ENCODE data around the gene JMJD1C. TPM values are rescaled to one million over a fixed set of nuclear protein-coding genes. Genes with fewer than 3 reads are reported as not detected.

The JMJD1C gene
- total and polyA plus RNA-seq, 4 donors, result 21.9 to 108 (median 68.4) TPM

DNA sequence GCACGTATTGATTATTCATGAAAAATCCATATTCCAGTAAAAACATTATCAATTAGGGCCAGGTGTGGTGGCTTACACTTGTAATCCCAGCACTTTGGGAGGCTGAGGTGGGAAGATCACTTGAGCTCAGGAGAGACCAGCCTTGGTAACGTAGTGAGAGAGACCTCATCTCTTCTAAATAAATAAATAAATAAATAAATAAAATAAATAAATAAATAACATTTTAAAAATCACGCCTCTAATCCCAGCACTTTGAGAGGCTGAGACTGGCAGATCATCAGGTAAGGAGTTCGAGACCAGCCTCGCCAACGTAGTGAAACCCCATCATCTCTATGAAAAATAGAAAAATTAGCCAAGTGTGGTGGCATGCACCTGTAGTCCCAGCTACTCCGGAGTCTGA is 300.5 kb downstream of the JMJD1C start:
- H3K4me1 ChIP-seq (ENCODE audit: control insufficient read depth in 1 of 2, insufficient read depth in 2 of 2, low read length in 2 of 2), result no peaks in the 10 kb centered on the region
- no peak for ATAC-seq (ENCODE audit: low FRiP score)
- DNase-seq, result no peak
- intact Hi-C loops (cut with DNase I), result loop anchor here (5.0 to 10.0 kb wide), 4 partner anchors 462 to 652 kb away; no protein-coding TSS in a partner anchor
- H3K9me3 ChIP-seq (ENCODE audit: control insufficient read depth, low read length), result no peaks in the 10 kb centered on the region
- 91 to 93% methylated on average over 7 of the region's 7 CpGs for WGBS, 2 donors
- H3K27me3 ChIP-seq (ENCODE audit: control insufficient read depth in 1 of 2, insufficient read depth in 2 of 2, low read length in 1 of 2), result no peaks in the 10 kb centered on the region
- H3K27ac ChIP-seq (ENCODE audit: low read depth in 1 of 2, low read length in 2 of 2), result no peak overlapping the region
- H3K4me3 ChIP-seq (ENCODE audit: low read length in 2 of 2), result no peak overlapping the region
- H3K36me3 ChIP-seq (ENCODE audit: control insufficient read depth in 1 of 2, insufficient read depth in 2 of 2, low read length in 1 of 2), result peaks cover under 1 to 1% of the 10 kb centered on the region in 2 donors

DNA sequence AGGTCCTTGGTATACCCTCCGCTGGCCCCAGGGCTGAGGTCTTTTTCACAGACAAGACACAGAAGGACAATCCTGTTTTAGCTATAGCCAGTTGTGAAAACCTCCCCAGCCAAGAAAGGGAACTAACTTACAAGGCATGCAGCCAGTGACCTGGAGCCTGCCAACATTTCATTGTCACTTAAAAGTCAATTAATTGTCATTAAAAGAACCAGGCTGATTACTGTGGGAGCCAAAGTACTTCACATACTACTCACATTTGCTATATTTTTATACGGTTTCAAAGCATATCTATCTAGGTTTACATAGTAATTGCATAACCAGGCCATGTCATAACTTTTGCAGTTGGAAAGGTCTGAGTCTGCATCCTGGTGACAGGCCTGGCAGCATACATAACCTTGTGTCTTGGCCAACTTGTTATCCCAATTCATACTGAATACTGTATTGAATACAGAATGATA is 301.6 kb downstream of the JMJD1C start:
- Histone ChIP-seq H3K4me1 (ENCODE audit: control insufficient read depth in 1 of 2, insufficient read depth in 2 of 2, low read length in 2 of 2) (no peaks in the 10 kb centered on the region), H3K9me3 (ENCODE audit: control insufficient read depth, low read length) (no peaks in the 10 kb centered on the region), H3K27ac (ENCODE audit: low read depth in 1 of 2, low read length in 2 of 2) (no peak overlapping the region), H3K36me3 (ENCODE audit: control insufficient read depth in 1 of 2, insufficient read depth in 2 of 2, low read length in 1 of 2) (peaks cover 0 to 1% of the 10 kb centered on the region in 2 donors), H3K4me3 (ENCODE audit: low read length in 2 of 2) (no peak overlapping the region), H3K27me3 (ENCODE audit: control insufficient read depth in 1 of 2, insufficient read depth in 2 of 2, low read length in 1 of 2) (no peaks in the 10 kb centered on the region)
- intact Hi-C loops (cut with DNase I), result loop anchor here in 1 of 2 donors (10.0 kb wide), 1 partner anchor 471 kb away; no protein-coding TSS in a partner anchor
- WGBS, 2 donors, result 50 to 54% methylated on average over 2 of the region's 2 CpGs
- ATAC-seq (ENCODE audit: low FRiP score) (no peak), DNase-seq (no peak)

DNA sequence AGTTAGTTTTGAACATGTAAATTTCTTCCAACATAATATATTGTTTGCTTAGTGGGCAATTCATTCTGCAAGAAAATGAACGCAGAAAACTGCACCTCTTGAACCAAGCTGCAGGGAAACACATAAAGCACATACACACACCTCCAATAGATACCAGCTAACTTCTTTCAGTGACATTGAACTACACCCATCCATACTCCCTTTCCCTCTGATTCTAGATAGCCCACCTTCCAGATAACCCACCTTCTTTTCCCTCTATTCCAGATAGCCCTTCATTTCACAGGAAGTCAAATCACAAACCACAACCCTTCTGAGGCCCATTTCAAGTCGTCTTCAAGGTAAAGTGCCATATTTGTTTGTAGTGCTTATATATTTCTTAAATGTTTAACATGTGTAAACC is 304.2 kb downstream of the JMJD1C start:
- H3K27ac ChIP-seq (ENCODE audit: low read depth in 1 of 2, low read length in 2 of 2), result no peak overlapping the region
- 48 to 49% methylated on average over 2 of the region's 2 CpGs for WGBS, 2 donors
- ATAC-seq (ENCODE audit: low FRiP score), result no peak

DNA sequence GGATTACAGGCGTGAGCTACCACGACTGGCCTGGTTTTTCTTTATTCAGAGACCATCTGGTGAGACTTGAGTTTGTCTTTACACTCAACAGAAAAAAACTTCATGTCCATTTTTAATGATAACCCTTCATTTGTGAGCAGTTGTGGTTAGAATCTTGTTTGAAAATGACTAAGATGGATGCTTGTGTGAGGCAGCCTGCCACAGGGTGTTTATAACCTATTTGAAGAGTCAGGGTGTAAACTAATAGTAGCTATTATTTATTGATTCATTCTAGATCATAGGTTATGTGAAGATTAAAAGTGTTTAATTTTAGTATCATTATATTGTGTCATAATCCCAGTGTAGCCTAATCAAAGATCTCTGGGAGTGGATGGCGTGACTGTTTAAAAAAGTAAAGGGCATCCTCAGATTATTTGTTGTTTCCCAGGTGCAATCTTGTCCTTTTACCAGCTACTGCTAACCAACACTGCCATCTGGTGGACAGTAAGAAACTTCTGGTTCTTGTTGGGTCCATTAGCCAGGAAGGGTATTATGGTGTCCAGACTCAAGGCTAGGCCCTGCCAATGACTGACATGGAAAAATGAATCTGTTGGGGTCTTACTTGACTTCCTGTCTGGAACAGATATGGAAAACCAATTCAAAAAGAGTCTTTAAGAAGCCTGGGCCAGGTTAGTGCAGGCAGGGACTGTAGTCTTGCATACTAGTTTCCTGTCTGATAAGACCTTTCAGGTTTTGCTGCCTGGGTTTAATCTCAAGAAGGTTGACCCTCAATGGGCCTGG is 307.7 kb downstream of the JMJD1C start:
- WGBS, 2 donors, result 49 to 58% methylated on average over 3 of the region's 3 CpGs
- Histone ChIP-seq H3K9me3 (ENCODE audit: control insufficient read depth, low read length) (no peaks in the 10 kb centered on the region), H3K4me3 (ENCODE audit: low read length in 2 of 2) (no peak overlapping the region), H3K36me3 (ENCODE audit: control insufficient read depth in 1 of 2, insufficient read depth in 2 of 2, low read length in 1 of 2) (peaks cover 0 to 2% of the 10 kb centered on the region in 2 donors), H3K27ac (ENCODE audit: low read depth in 1 of 2, low read length in 2 of 2) (no peak overlapping the region), H3K27me3 (ENCODE audit: control insufficient read depth in 1 of 2, insufficient read depth in 2 of 2, low read length in 1 of 2) (no peaks in the 10 kb centered on the region), H3K4me1 (ENCODE audit: control insufficient read depth in 1 of 2, insufficient read depth in 2 of 2, low read length in 2 of 2) (no peaks in the 10 kb centered on the region)
- ATAC-seq (ENCODE audit: low FRiP score), result peak; percentile 81
- no peak for DNase-seq
- intact Hi-C loops (cut with DNase I), result loop anchor here (2.0 to 10.0 kb wide), 6 partner anchors 73 to 721 kb away; partner anchors contain the start of gene EGR2 (in 2 of the 2)

More for the DNA sequence above, 304.2 kb downstream of the JMJD1C start:
- Histone ChIP-seq H3K27me3 (ENCODE audit: control insufficient read depth in 1 of 2, insufficient read depth in 2 of 2, low read length in 1 of 2) (no peaks in the 10 kb centered on the region), H3K36me3 (ENCODE audit: control insufficient read depth in 1 of 2, insufficient read depth in 2 of 2, low read length in 1 of 2) (peaks cover 0 to 1% of the 10 kb centered on the region in 2 donors), H3K4me1 (ENCODE audit: control insufficient read depth in 1 of 2, insufficient read depth in 2 of 2, low read length in 2 of 2) (no peaks in the 10 kb centered on the region), H3K4me3 (ENCODE audit: low read length in 2 of 2) (no peak overlapping the region), H3K9me3 (ENCODE audit: control insufficient read depth, low read length) (no peaks in the 10 kb centered on the region)
- intact Hi-C loops (cut with DNase I), result loop anchor here in 1 of 2 donors (10.0 kb wide), 1 partner anchor 473 kb away; no protein-coding TSS in a partner anchor
- DNase-seq, result no peak

DNA sequence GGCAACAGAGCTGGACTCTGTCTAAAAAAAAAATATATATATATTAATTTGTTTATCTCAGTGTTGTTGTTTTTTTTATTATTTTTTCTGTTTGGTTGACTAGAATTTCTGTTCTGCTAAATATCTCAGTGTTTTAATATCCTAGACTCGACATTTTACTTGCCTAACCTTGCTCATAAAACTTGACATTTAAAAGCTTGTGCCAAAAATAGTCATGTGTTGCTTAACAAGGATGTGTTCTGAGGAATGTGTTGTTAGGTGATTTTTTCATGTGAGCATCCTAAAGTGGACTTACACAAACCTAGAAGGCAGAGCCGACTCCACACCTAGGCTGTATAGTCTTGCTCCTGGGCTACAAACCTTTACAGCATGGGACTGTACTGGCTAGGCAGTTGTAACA is 309.5 kb downstream of the JMJD1C start:
- DNase-seq (no peak), ATAC-seq (ENCODE audit: low FRiP score) (no peak)
- H3K27ac ChIP-seq (ENCODE audit: low read depth in 1 of 2, low read length in 2 of 2), result no peak overlapping the region
- H3K4me3 ChIP-seq (ENCODE audit: low read length in 2 of 2), result no peak overlapping the region
- whole genome bisulfite sequencing, 2 donors, result 82 to 85% methylated on average over 2 of the region's 2 CpGs
- no peaks in the 10 kb centered on the region for H3K9me3 ChIP-seq (ENCODE audit: control insufficient read depth, low read length)
- H3K27me3 ChIP-seq (ENCODE audit: control insufficient read depth in 1 of 2, insufficient read depth in 2 of 2, low read length in 1 of 2), result no peaks in the 10 kb centered on the region
- H3K36me3 ChIP-seq (ENCODE audit: control insufficient read depth in 1 of 2, insufficient read depth in 2 of 2, low read length in 1 of 2), result peaks cover 2% of the 10 kb centered on the region in 2 donors
- intact Hi-C loops (cut with DNase I), result loop anchor here (5.0 to 10.0 kb wide), 5 partner anchors 71 to 719 kb away; partner anchors contain the start of gene EGR2 (in 2 of the 2)
- H3K4me1 ChIP-seq (ENCODE audit: control insufficient read depth in 1 of 2, insufficient read depth in 2 of 2, low read length in 2 of 2), result no peaks in the 10 kb centered on the region

DNA sequence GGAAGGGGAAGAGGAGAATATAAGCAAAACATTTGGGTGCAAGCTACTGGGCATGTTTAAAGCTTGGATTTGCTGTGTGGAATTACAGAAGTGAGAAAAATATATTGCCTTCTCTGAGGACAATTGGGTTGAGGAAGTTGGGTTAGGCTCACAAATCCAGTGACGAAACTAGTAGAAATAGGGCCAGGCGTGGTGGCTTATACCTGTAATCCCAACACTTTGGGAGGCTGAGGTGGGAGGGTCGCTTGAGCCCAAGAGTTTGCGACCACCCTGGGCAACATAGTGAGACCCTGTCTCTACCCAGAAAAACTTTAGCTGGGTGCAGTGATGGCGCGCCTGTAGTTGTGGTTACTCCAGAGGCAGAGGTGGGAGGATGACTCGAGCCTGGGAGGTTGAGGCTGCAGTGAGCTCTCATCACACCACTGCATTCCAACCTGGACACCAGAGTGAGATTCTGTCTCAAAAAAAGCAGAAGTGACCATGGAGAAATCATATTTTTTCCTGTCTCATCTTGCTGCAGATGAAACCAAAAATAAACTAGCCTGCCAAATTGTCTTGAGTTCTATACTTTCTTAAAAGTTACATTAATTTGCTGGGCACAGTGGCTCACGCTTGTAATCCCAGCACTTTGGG is 310.3 kb downstream of the JMJD1C start:
- no peaks in the 10 kb centered on the region for H3K27me3 ChIP-seq (ENCODE audit: control insufficient read depth in 1 of 2, insufficient read depth in 2 of 2, low read length in 1 of 2)
- DNase-seq, result no peak
- peaks cover 2% of the 10 kb centered on the region in 2 donors for H3K36me3 ChIP-seq (ENCODE audit: control insufficient read depth in 1 of 2, insufficient read depth in 2 of 2, low read length in 1 of 2)
- no peak for ATAC-seq (ENCODE audit: low FRiP score)
- H3K4me3 ChIP-seq (ENCODE audit: low read length in 2 of 2), result no peak overlapping the region
- WGBS, 2 donors, result 93 to 94% methylated on average over 8 of the region's 8 CpGs
- intact Hi-C loops (cut with DNase I), result loop anchor here (5.0 to 10.0 kb wide), 5 partner anchors 71 to 718 kb away; partner anchors contain the start of gene EGR2 (in 2 of the 2)
- no peak overlapping the region for H3K27ac ChIP-seq (ENCODE audit: low read depth in 1 of 2, low read length in 2 of 2)
- H3K4me1 ChIP-seq (ENCODE audit: control insufficient read depth in 1 of 2, insufficient read depth in 2 of 2, low read length in 2 of 2), result no peaks in the 10 kb centered on the region
- H3K9me3 ChIP-seq (ENCODE audit: control insufficient read depth, low read length), result no peaks in the 10 kb centered on the region

DNA sequence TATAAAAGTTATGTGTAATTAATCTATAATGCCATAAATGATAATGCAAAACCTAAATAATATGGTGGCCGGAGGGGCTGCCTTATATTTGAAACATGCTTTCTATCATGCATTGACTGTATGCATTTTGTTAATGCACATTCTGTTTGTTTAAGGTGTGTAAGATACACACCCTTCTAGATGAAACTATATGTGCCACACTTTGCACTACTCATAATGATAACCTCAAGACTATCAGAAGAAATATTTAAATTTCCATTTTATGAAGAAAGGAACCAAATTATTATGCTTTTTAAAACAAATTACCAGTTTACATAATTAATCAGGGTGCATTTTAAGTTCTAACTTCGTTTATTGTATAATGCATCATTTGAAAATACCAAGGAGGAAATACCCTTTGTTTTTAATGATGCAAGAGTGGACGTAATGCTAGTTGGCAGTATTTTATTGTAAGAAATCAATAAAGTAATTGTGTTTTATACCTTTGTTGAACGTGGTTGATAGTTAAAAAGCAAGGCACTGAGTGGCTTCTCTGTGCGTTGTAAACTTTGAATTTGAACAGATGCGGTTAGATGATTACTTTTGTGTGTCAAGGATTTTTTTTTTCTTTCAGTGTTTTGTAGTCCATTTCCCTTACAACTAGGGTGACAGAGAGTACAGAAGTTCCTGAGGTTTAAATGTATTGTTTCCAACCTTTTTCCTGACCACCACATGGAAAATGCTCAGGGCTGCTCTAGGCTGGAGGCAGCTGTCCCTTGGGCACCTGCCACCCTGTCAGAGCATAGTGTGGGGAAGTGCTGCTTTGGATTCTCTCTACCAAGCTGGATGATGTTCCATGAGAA is 311.0 kb downstream of the JMJD1C start:
- Histone ChIP-seq H3K27me3 (ENCODE audit: control insufficient read depth in 1 of 2, insufficient read depth in 2 of 2, low read length in 1 of 2) (no peaks in the 10 kb centered on the region), H3K36me3 (ENCODE audit: control insufficient read depth in 1 of 2, insufficient read depth in 2 of 2, low read length in 1 of 2) (peaks cover 2% of the 10 kb centered on the region in 2 donors), H3K4me1 (ENCODE audit: control insufficient read depth in 1 of 2, insufficient read depth in 2 of 2, low read length in 2 of 2) (no peaks in the 10 kb centered on the region), H3K4me3 (ENCODE audit: low read length in 2 of 2) (no peak overlapping the region), H3K9me3 (ENCODE audit: control insufficient read depth, low read length) (no peaks in the 10 kb centered on the region), H3K27ac (ENCODE audit: low read depth in 1 of 2, low read length in 2 of 2) (no peak overlapping the region)
- no peak for ATAC-seq (ENCODE audit: low FRiP score)
- no peak for DNase-seq
- intact Hi-C loops (cut with DNase I), result loop anchor here (5.0 to 10.0 kb wide), 5 partner anchors 70 to 717 kb away; partner anchors contain the start of gene EGR2 (in 2 of the 2)
- WGBS, 2 donors, result 88 to 89% methylated on average over 6 of the region's 6 CpGs
